GM18519 (cell line): ENCODE measurements around the gene PRPS2.

ENCODE experiments used
- ATAC-seq: cut with Tn5 transposase; IDR thresholded peaks from one replicate; pipeline ENCODE4 v1.9.1; 2021; ENCODE audit warnings: mild to moderate bottlenecking, moderate library complexity; ENCODE audit not compliant: unreplicated experiment, low FRiP score

Gene PRPS2

DNA sequence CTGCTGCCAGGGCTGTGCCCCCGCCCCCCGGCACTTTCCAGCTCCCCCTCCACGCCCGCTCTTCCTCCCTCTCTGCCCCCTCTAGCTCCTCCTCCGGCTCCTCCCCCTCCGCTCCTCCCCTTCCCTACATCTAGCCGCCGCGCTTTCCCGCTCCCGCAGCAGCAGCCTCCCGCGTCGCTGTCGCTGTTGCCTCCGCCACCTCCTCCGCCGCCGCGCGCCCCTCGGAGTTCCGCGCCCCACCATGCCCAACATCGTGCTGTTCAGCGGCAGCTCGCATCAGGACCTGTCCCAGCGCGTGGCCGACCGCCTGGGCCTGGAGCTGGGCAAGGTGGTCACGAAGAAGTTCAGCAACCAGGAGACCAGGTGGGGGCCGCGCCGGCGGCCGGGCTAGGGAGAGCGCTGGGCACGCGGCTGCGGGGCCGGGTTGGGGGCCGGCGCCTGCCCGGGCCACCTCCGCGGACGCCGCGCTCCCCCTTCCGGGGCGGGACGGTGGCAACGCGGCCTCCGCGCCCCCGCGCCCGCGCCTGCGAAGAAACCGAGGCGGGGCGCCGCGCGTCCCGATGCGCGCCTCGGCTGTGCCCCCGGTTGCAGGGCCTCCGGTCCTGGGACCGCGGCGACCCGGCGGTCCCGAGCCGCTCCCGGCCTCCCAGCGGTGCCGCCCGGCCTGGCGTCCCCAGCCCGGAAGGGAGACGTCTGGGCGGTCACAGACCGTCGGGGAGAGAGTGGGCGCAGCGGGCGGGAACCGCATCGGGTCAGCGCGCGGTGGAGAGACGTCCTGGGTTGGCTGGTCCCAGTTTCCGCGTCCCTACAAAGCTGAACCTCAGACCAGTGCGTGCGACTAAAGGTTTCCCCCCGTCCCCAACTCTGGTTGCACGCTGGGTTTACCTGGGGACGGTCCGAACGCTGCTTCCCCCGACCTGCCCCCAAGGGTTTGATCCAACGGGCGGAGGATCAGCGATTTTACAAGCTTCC, at the start of gene PRPS2:
PRPS2 (plus strand) TSS at position 156 of the 972 bp plus-strand sequence; CDS start at position 242, 86 bp downstream.
- no peak for ATAC-seq

DNA sequence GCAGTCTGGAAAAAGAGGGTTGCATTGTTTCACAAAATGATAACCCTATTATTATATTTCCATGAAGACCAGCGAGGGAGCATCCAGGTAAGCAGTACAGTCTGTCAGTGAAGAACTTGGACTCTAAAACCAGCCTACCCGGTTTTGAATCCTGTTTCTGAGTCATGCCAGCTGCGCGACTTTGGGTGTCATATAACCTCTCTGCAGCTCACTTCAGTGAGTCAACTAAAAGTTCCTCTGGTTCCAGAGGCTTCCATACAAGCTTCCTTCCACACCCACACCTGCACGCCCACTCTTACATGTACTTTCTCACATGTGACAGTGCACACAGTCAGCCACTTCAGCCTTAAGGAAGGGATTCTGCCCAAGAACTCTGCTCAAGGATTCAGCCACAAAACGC, 49.8 kb upstream of the PRPS2 start:
- no peak for ATAC-seq

DNA sequence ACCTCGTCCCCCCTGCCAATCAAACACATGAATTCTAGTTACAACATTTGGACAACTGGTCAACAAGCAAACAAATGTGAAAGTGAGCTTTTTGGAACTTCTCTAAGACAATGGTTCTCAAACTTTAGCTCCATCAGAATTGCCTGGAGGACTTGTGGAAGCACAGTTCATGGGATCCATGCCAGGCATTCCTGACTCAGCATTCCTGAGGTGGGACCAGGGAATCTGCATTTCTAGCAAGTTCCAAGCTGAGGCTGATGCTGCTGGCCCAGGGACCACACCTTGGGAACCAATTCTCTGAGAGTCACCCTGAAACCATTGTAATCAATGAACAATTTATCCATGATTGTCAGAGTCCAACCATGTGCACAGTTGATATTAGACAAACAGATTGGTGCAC, 43.8 kb upstream of the PRPS2 start:
- ATAC-seq: no peak

DNA sequence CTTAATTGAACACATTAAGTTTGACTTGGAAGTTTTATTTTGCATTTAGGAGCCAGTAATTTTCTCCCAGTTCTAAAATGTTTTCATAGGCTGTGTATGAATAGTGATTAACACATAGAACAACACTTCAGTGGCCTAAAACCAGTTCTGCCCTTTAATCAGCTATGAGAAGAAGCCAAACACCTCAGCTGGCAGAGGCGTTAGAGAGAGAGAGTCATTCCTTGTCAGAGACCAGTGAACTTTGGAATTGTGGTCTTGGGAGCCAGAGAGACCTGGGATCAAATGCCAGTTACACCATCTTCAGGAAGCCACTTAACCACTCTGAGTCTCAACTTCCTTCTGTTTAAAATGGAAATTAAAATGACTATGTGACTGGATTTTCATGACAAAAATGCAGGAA, 39.3 kb upstream of the PRPS2 start:
- no peak for ATAC-seq

DNA sequence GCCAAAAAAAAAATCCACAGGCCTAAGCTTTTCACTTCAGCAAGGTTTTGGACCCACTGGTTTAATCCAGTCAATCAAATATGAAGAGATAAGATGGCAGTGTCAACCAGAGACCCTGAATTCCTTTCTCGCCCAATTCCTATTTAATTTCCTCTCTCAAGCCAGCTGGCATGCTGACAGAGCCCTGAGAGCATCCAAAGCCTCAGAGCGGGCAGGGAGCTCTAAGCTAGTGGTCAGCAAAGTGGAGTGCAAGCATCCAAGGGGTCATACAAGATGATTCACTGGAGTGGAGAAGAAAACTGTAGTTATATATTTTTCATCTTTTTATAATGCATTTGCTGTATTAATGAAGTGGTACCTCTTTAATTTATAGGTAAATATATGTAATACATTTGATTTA, 37.8 kb upstream of the PRPS2 start:
- ATAC-seq: no peak

DNA sequence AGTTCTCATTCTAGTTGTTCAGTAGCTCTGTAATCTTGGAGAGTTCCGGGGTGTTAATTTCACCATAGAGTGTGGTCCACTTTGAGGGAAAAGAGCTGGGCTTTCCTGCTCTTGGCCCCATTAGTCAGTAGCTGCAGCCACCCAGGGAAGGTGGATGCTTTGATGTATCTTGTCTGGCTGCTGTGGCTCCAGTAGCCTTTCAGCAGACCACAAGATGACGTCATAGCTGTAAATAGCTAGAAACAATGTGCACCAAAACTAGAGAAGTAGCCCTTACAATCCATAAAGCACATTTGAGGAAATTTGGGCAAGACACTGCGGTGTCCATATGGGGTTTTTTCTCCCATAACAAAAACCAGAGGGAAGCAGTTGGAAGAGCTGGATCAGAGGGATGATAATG, 32.9 kb upstream of the PRPS2 start:
- no peak for ATAC-seq

DNA sequence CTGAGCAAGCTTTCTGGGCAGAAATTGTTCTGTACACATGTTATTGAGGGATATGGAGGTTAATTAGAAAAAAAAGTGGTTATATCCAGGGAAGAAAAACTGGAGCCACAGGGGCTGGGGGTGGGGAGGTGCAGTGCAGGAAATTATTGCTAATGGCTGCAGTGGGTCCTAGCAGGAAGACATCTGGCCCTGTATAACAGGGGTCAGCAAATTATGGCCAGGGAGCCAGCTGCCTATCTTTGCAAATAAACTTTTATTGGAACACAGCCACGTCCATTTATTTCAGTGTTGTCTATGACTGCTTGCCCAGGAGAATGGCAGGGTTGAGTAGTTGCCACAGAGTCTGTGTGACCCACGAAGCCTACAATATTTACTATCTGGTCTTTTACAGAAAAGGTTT, 23.4 kb upstream of the PRPS2 start:
- no peak for ATAC-seq

DNA sequence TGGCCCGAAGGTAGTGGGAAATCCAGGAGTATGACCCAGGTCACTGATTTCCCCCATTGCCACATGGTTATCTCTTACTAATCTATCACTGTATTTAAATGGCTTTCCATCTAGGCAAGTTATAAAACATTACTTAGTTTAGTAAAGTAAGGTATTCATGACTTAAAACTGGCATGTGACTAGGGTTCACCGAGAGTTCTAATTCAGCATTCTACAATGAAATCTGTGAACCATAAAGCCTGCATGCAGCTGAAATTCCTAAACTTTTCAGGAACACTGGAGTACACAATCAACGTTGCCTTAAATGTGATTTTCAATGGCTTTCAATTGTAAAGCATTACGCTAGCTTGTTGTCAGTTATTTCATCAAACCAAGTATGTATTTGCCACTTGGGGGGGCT, 22.7 kb upstream of the PRPS2 start:
- no peak for ATAC-seq

DNA sequence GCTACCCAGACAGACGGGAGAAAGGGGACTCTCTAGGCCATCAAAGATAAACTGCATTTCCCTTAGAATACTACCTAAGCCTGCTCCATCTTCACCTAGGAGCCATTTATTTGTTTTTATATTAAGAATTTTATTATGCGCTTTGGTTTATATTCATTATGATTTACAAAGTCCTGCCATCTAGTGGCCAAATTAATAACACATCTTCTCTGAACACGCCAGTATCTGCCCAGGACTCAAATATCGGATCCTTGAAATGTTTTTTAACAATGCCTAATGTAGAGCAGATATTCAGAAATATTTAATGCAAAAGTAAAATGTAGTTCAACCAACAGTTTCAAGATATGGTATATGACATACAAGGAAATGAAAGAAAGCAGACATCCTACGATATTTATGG, 20.8 kb upstream of the PRPS2 start:
- ATAC-seq: no peak

DNA sequence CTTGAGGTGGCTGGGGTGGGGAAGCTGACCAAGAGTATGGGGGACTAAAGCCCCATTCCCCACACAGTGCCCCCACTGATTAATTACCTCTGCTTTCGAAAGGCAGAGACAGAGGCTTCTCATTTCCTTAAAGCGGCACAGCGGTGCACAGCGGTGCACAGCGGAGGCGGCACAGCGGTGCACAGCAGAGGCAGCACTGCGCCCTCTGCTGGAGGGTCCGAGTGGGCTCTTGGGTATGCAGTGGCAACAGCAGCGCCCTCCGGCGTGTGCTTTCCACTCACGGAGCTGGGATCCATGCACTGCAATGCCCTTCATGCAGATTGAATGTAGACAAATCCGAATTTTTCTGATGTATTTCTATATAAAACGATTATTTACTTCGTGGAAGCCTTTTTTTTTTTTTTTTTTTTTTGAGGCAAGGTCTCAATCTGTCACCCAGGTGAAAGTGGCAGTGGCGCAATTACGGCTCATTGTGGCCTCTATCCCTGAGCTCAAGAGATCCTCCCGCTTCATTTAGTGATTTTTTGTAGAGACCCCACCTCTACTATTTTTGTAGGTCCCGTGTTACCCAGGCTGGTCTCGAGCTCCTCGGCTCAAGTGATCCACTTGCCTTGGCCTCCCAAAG, 19.7 kb upstream of the PRPS2 start:
- peak; percentile 93 for ATAC-seq

DNA sequence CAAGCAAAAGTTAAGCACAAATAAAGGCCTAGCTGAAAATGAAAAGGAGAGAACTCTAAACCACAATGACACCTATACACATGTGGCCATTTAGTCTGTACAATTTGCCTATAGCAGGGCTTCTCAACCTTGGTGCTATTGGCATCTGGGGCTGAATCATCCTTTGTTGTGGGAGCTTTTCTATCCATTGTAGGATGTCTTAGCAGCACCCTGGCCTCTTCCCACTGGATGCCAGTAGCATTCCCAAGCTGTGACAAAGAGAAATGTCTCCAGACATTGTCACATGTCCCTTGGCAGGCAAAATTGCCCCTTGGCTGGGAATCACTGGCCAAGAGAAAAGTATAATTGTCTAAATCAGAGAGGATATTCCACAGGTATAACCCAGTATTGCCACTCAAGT, 13.5 kb upstream of the PRPS2 start:
- no peak for ATAC-seq

DNA sequence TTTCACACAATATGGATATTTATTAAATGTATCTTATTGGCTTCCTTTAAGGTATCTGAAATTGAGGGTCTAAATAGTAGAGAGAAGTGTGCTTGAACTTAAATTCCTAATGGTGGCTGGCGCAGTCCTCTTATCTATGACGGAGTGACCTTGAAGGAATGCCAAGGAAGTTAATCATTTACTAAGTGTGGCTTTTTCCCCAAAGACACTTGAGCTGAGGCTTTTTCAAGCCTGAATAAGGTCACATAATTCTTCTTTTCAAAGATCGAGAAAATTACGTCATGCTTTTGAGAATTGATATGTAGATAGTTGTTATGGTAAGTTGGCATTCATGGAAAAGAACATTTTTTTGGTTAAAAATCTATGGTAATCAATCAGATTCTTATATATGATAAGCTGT, 11.7 kb upstream of the PRPS2 start:
- no peak for ATAC-seq

DNA sequence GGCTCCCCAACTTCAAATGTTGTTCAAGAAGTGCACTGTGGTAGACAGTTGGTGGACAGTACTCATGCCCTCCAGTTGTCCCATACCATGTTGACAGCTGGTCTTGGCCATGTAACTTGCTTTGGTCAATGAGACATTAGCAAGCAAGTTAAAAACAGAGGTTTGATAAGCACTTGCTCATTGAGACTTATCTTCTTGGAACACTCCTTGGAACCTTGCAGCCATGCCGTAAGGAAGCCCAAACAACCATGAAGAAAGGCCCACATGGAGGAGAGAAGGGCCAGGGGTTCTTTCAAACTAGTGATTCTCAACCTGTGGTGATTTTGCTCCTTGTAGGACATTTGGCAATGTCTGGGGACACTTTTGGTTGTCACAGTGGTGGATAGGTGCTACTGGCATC, 2.6 kb upstream of the PRPS2 start:
- no peak for ATAC-seq

DNA sequence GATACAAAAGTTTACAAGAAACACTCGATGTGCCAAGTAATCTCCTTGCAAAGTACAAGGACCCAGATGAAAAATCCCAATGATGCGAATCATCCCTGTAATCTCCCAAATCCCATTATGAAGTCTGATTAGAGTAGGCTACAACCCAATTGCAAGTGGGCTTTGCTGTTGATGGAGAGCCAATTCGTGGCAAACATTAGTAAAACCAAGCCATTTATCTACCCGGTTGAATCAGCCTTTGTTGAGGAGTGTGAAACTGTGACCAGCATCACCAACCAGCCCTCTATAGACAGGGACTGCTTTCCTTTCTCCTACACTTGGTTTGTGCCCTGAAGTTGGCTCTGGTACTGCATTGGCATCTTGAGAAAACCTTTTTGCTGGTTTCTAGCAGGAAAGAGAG, 1.2 kb upstream of the PRPS2 start:
- no peak for ATAC-seq

DNA sequence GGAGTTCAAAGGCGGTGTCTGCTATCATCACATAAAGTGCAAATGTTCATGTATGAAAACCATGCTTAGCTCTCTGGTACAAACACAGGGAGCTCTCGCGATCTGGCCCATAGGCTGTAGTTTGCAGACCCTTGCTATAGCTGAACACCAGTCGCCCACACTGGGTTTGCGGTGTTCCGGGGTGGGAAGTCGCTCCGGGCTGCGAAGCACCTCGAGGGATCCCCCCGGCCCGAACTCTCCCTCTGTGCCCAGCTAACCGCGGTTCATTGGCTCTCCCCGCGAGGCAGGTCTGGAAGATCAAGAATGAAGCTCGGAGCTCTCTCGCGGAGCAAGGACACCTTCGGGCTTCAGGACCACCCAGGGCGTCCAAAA, 341 bp upstream of the PRPS2 start:
- ATAC-seq: no peak

DNA sequence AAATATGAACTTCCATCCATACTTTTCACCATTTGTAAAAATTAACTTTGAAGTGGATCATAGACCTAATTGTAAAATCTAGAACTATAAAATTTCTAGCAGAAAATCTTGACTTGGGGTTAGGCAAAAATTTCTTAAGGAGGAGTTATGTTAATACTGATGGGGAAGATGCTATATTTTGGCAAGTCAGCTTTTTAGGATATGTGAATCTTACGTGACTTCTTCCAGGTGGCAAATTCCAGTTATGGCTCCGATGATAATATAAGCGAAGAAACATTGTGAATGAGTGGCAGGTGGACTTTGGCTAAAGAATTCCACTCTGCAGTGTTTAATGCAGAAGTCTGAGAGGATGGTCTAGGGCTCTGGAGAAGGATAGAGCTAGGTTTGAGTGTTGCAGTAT, 1.5 kb downstream of the PRPS2 start:
- no peak for ATAC-seq

DNA sequence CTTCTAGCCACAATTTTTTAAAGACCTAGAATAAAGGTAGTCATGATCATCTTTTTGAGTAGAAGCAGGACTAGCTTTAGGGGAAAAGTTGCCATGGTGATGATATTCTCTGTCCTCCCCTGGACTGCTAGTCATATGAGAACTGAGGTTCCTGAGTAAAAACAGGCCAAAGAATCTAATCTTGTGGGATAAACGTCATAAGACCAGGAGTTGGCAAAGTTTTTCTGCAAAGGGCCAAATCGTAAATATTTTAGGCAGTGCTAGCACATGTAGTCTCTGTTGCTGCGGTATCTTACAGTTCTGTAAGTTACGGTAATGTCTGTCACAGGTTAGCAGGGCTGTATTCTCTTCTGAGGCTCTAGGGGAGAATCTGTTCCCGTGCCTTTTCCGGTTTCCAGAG, 3.4 kb downstream of the PRPS2 start:
- ATAC-seq: no peak

DNA sequence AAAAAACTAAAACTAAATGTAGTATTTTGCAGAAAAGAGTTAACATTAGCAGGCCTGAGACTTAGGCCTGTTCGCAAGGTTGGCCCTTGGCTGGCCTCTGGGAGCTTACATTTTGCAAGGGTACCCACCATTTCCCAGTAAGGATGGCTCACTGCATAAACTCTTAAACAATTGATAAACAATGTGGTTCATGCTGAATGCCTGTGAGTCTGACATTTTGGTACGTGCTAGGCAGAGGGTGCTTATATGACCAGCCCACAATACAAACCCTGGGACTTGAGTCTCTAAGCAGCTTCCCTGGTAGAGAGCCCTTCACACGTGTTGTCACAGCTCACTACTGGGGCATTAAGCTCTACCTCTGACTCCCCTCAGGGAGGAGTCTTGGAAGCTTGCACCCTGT, 7.4 kb downstream of the PRPS2 start:
- ATAC-seq: no peak

DNA sequence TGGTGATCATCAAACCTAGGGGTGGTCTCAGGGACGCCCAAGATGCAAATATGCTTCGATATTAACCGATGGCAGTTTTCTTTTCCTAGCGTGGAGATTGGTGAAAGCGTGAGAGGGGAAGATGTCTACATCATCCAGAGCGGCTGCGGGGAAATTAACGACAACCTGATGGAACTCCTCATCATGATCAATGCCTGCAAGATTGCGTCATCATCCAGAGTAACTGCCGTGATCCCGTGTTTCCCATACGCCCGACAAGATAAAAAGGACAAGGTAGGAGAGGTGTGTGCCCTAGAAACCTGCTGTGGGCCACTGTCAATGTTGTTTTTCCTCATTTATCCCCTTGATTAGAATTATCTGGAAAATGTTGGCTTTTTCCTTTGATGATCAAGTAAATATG, 7.9 kb downstream of the PRPS2 start:
- ATAC-seq: no peak

DNA sequence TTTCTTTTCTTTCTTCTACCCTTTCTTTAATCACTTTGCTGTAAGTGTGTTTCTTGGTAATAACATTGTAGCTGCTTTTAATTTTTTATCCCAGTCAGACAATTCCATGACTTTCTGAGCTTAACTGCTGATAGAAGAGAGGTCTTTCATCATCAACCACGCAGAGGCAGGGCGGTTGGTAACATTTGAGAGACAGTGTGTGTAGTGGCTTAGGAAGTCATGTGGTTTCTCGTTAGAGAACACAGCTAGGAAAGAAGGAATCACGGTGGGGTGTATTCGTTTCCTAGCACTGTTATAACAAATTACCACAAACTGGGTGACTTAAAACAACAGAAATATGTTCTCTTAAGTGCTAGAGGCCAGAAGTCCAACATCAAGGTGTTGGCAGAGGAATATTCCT, 11.5 kb downstream of the PRPS2 start:
- ATAC-seq: no peak

DNA sequence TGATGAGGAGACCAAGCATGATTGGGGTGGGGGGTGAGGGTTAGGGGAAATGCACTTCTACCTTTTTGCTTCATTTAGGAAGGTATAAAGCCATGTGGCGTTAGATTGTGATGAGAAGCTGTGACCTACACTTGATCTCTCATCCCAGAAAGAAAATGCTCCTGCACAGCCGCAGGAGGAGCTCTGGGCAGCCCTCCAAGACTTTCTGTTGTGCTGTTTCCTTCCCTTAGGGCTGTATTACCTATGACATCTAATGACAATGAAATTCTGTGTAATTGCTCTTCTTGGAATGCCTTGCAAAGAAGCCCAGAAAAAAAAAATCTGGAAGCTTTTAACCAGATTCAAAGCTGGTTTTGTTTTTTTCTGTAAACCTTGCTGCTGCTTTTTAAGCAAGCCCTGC, 13.4 kb downstream of the PRPS2 start:
- no peak for ATAC-seq

DNA sequence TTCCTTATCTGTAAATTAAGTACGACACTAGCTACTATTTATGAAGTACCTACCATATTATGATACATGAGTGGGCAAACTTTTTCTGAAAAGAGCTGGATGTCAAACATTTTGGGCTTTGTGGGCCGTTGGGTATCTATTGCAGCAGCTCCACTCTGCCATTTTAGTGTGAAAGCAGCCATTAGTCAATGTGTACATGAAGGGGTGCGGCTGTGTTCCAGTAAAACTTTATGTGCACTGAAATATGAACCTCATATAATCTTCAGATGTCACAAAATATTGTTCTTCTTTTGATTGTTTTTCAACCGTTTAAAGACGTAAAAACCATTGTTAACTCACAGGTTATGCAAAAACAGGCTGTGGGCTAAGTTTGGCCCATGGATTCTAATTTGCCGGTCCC, 14.1 kb downstream of the PRPS2 start:
- no peak for ATAC-seq
